GM12874 (cell line): Measurements from ENCODE around the gene HMG20B.

Experiments
- CTCF ChIP-seq: IDR thresholded peaks from 2 replicates; pipeline ENCODE4 v1.5.1; 2011; ENCODE audit warnings: low read depth, mild to moderate bottlenecking, control low read depth, low read length, moderate library complexity; ENCODE audit not compliant: insufficient read depth

Gene HMG20B

DNA sequence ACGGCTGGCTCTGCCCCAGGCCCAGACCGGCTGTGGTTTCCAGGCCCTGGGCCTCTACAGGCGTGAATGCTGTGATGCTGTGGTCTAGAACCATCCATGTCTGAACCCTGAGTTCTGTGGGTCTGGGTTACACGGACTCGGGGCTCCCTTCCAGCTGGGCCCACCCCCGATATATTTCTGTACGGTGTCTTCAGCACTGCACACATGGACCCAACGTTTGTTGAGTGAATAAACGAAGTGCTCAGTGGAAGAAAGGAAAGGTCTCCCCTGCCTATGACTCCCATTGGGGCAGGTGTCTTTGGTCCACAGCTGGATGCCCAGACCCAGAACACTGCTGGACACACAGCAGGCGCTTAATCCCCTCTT, 27.1 kb upstream of the HMG20B start:
- no peak for TF ChIP-seq CTCF

- no peak for TF ChIP-seq CTCF
These were observed 26.6 kb upstream of the HMG20B start for GRCh38 chr19:3546119-3546518.

- TF ChIP-seq CTCF = peak; percentile 79
These were observed 25.4 kb upstream of the HMG20B start for GRCh38 chr19:3547301-3547731.

DNA sequence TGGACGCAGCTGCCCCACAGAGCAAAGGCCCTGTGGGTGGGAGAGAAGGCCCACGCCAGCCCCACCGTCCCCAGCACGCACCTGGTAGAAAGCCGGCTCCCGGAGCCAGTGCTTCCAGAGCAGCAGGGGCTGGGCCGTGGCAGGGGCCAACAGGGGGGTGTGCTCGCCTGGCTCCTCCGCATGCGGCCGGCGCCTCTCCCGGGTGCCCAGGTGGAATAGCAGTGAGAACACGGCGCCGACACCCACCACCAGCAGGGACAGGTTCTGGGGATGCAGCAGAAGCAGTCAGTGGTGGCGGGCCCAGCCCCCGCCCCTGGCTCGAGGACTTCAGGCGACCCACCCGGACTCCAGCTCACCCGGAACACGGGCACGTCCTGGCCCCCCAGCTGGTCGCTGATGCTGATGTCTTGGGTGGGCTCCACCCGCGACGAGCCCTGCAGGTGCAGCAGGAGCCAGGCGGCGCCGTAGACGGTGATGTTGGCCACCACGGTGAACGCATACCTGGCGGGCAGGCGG, 24.9 kb upstream of the HMG20B start:
- TF ChIP-seq CTCF = no peak

DNA sequence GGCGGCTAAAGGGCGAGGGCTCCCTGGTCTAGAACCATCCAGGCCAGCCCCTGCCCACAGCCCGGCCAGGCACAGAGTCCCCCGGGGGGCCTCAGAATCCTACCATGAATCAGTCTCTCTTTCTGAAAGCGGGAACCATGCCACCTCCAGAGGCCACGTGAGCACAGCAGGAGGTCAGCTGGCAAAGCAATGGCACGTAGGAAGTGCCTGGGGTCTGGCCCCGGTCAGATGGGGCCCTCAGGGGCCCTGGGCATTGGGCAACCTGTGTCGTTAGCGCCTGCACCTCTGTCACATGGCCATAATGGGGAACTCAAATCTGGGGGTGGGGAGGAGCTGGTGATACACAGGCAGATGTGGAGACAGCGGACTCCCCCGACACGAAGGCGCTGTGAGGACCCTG, 24.1 kb upstream of the HMG20B start:
- no peak for TF ChIP-seq CTCF

GRCh38 chr19:3549816-3550215, 22.9 kb upstream of the HMG20B start:
- TF ChIP-seq CTCF = no peak

DNA sequence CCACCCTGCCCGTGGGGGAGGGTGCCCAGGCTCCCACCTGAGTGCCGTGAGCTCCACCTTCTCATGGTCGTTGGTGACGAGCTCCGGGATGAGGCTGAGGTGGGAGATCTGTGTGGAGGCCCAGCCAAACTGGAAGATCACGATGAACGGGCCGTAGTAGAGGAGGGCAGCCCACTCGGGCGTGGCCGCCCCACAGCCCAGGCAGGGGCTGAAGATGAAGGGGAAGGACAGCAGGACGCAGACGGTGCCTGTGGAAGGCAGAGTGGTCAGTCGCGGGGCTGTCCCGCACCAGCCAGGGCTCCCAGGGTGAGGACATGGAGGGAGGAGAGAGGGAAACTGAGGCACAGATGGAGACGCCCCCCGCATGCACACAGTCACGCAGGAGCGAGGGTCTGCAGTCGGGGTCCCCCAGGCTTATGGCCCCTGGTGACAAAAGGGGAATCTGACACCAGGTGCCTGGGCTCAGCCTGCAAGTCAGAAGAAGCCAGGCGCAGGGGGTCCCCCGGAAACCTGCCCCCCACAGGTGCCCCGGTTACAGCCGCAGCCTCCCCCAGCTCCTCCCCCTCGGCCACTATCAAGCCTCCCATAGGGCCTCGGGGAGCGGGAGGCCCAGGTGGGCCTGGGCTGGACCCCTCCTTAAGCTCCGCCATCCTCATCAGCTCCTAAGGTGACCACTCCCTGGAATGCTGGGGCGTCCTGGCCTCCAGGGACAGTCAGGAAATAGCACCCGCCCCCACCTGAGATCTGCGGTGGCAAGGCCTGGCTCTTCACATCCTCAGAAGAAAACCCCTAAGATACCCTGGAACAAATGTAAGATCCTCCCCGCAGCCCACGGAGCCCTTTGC, 21.6 kb upstream of the HMG20B start:
- TF ChIP-seq CTCF = no peak
